Posterior cingulate gyrus (tissue), 11 donors: ENCODE measurements around the gene CSE1L.
"Not testable (repeated sequence)": the region's sequence is repeated elsewhere in the genome, so short reads cannot be mapped to it uniquely, and the experiment has no call there.

Experiments used
- DNase-seq, 10 donors: peaks; one replicate each; pipeline versions ENCODE4 v3.0.0 to v3.0.0-alpha.2; 2020 to 2021; ENCODE audit warnings: mixed read lengths in 3 of 10
- intact Hi-C: fragments of 100-400 bp; cut with DNase I; formaldehyde crosslinking; loops from one replicate; pipeline ENCODE4 v1.15.1; 2023

The CSE1L gene

GRCh38 chr20:49063279-49063678 is 17.2 kb downstream of the CSE1L start:
- intact Hi-C loops = no loop called here
- no peak for DNase-seq

GRCh38 chr20:49074521-49074920 is 28.4 kb downstream of the CSE1L start:
- intact Hi-C loops = no loop called here
- DNase-seq = no peak

- no peak for DNase-seq
- intact Hi-C loops = no loop called here
Measured at GRCh38 chr20:49078310-49078709, 32.2 kb downstream of the CSE1L start.

GRCh38 chr20:49082295-49082694 is 36.2 kb downstream of the CSE1L start:
- not testable (repeated sequence) for DNase-seq

GRCh38 chr20:49091104-49091503 is 45.0 kb downstream of the CSE1L start:
- intact Hi-C loops = no loop called here
- DNase-seq = no peak

More at GRCh38 chr20:49082295-49082694, 36.2 kb downstream of the CSE1L start:
- intact Hi-C loops = not testable (repeated sequence)

GRCh38 chr20:49091762-49092161 is 45.6 kb downstream of the CSE1L start:
- no peak for DNase-seq
- intact Hi-C loops = no loop called here

- intact Hi-C loops = no loop called here
- no peak for DNase-seq
Measured at GRCh38 chr20:49096203-49096730, 50.2 kb downstream of the CSE1L start.

- DNase-seq = no peak
- intact Hi-C loops = no loop called here
Measured at GRCh38 chr20:49097159-49097558, 51.0 kb downstream of the CSE1L start.

- DNase-seq = no peak
- intact Hi-C loops = no loop called here
Measured at GRCh38 chr20:49098136-49098535, 52.0 kb downstream of the CSE1L start.

GRCh38 chr20:49099011-49099410 is 52.9 kb downstream of the CSE1L start:
- intact Hi-C loops = no loop called here
- no peak for DNase-seq

- intact Hi-C loops, DNase-seq: not testable (repeated sequence)
Measured at GRCh38 chr20:49100292-49100691, 54.2 kb downstream of the CSE1L start.

- intact Hi-C loops = no loop called here
- DNase-seq = no peak
Measured at GRCh38 chr20:49100972-49101371, 54.9 kb downstream of the CSE1L start.

GRCh38 chr20:49103019-49103418 is 56.9 kb downstream of the CSE1L start:
- intact Hi-C loops = no loop called here
- no peak for DNase-seq

GRCh38 chr20:49103647-49104364 is 57.7 kb downstream of the CSE1L start:
- intact Hi-C loops = no loop called here
- no peak for DNase-seq

- intact Hi-C loops = no loop called here
- DNase-seq = no peak
Measured at GRCh38 chr20:49104365-49104648, 58.2 kb downstream of the CSE1L start.

- DNase-seq, intact Hi-C loops: not testable (repeated sequence)
Measured at GRCh38 chr20:49104979-49105547, 59.0 kb downstream of the CSE1L start.

GRCh38 chr20:49106328-49106727 is 60.2 kb downstream of the CSE1L start:
- intact Hi-C loops = no loop called here
- DNase-seq = no peak

- intact Hi-C loops = no loop called here
- DNase-seq = no peak
Measured at GRCh38 chr20:49110767-49111694, 64.9 kb downstream of the CSE1L start.

- DNase-seq = no peak
- intact Hi-C loops = no loop called here
Measured at GRCh38 chr20:49112596-49113274, 66.6 kb downstream of the CSE1L start.

- intact Hi-C loops = no loop called here
- DNase-seq = no peak
Measured at GRCh38 chr20:49115564-49115963, 69.5 kb downstream of the CSE1L start.

- no peak for DNase-seq
- intact Hi-C loops = no loop called here
Measured at GRCh38 chr20:49118307-49118706, 72.2 kb downstream of the CSE1L start.
